IMR-90 (cell line): ENCODE data around the gene THEM5.

Experiments used
- CHD1 ChIP-seq: IDR thresholded peaks from 2 replicates; pipeline ENCODE4 v1.6.1; 2012; ENCODE audit warnings: low read depth, low read length, improper control_type of control experiment
- CTCF ChIP-seq: conservative IDR thresholded peaks from 2 replicates; pipeline ENCODE4 v1.5.1; 2012; ENCODE audit warnings: mild to moderate bottlenecking, low read depth, low read length, improper control_type of control experiment
- MAFK ChIP-seq: IDR thresholded peaks from 2 replicates; pipeline ENCODE4 v1.6.1; 2012; ENCODE audit warnings: low read depth, low read length, improper control_type of control experiment
- MXI1 ChIP-seq: IDR thresholded peaks from 2 replicates; pipeline ENCODE4 v1.6.1; 2012; ENCODE audit warnings: low read depth, mild to moderate bottlenecking, low read length, moderate library complexity, borderline replicate concordance
- POLR2A ChIP-seq: IDR thresholded peaks from 2 replicates; pipeline ENCODE4 v1.6.1; 2012; ENCODE audit warnings: mild to moderate bottlenecking, low read depth, low read length
- RAD21 ChIP-seq: IDR thresholded peaks from 2 replicates; pipeline ENCODE4 v1.6.1; 2012; ENCODE audit warnings: low read length, improper control_type of control experiment
- USF2 ChIP-seq: fragments of 150-350 bp; IDR thresholded peaks from 2 replicates; pipeline ENCODE4 v1.6.1; 2017; ENCODE audit warnings: mild to moderate bottlenecking, antibody characterized with exemption, low read length, low read depth
- TF ChIP-seq, protein P1 (sequence below): fragments of 150-350 bp; IDR thresholded peaks from 2 replicates; pipeline ENCODE4 v1.6.1; 2016; ENCODE audit warnings: low read depth, mild to moderate bottlenecking, low read length, moderate library complexity, borderline replicate concordance

DNA sequence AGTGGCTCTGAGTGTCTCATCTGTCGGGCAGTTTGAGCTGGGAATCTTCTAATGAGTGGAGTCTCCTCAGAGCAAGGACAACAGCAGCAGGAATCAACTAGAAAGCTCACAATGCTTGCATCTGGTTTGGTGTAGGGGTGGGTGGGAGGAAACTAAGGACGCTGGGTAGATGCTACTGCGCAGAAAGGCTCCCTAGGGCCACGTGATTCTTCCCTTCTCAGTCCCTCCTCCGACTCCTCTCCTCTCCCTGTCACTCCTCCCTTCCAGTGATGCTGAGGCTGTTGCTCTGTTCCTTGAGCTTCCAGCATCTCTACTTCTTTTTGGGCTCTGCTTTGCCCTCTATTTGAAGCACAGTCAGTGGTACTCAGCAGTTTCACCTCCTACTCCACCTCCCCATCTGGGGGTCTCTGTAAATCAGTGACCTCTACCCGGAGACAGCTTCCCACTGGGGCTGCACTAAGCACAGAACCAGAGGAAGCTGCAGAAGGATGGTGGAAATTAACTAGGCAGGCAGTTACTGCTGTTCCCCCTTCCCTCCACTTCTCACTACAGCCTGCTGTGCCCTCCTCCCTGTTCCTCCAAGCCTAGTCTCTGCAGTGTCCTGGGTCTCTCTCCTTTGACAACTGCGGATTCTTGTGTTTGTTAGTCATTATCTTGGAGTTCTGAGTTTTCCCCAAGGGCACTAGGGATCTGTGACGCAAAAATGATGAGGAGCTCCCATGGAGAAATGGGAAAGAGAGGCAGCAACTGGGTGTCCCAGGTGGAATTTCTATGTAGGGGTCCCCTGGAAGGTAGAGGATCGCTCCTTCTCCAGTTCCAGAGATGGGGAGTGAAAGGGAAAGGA, 54.1 kb downstream of the THEM5 start:
- no peak for TF ChIP-seq CTCF
- TF ChIP-seq, protein P1, sequence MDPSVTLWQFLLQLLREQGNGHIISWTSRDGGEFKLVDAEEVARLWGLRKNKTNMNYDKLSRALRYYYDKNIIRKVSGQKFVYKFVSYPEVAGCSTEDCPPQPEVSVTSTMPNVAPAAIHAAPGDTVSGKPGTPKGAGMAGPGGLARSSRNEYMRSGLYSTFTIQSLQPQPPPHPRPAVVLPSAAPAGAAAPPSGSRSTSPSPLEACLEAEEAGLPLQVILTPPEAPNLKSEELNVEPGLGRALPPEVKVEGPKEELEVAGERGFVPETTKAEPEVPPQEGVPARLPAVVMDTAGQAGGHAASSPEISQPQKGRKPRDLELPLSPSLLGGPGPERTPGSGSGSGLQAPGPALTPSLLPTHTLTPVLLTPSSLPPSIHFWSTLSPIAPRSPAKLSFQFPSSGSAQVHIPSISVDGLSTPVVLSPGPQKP = no peak
- no peak for TF ChIP-seq MXI1
- no peak for TF ChIP-seq CHD1
- no peak for TF ChIP-seq POLR2A
- TF ChIP-seq RAD21 = no peak
- no peak for TF ChIP-seq MAFK
- TF ChIP-seq USF2 = no peak
